H4 (cell line): ENCODE measurements around the gene NAPG. TPM values are rescaled to one million over a fixed set of nuclear protein-coding genes. Genes with fewer than 3 reads are reported as not detected.
"Not testable (repeated sequence)": the region's sequence is repeated elsewhere in the genome, so short reads cannot be mapped to it uniquely, and the experiment has no call there.

Experiments
- DNase-seq: peaks from one replicate; pipeline ENCODE4 v3.0.0-alpha.2; 2015; ENCODE audit warnings: low spot score
- total RNA-seq: library from RNA; depleted of rRNA; stranded (reverse); fragments of >200 nt; shearing (Covaris generic); gene quantifications from 2 replicates; pipeline ENCODE4 v1.2.3, GENCODE V29; 2014

NAPG gene
- total RNA-seq, 1 experiment from 2014 or later: 26.6 TPM

DNA sequence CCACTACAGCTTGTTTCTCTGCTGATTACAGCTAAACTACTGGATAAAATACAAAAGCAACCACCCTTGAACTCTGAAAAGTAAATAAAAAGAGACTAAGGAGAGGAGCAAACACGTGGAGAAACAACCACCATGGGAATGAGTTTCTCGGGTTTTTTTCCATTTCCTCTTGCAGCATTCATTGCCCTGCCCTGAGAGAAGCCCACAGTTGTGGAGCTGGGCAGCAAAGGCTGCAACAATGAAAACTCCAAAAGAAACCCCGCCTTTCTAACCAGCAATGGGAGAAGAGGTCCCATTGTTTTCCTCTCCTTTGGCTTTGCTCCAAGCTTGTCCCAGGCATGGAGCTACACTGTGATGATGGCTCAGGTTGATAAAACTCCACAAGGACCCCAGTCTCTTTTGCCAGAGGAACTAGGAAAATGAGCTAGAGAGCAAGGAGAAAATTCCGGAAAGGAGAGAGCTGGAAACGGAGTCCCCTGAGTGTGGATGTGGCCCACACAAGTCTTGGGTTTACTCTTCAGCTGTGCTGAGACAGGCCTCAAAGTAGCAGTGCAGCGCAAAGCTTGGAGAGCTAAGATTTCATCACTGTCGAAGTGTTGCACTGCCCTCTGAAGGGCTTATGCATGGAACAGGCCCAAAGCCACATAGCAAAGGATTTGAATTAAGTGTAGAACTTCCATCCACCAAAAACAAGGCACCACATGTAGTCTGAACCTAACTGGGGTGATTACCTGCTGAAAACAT lies 20.9 kb downstream of the NAPG start:
- DNase-seq: no peak

DNA sequence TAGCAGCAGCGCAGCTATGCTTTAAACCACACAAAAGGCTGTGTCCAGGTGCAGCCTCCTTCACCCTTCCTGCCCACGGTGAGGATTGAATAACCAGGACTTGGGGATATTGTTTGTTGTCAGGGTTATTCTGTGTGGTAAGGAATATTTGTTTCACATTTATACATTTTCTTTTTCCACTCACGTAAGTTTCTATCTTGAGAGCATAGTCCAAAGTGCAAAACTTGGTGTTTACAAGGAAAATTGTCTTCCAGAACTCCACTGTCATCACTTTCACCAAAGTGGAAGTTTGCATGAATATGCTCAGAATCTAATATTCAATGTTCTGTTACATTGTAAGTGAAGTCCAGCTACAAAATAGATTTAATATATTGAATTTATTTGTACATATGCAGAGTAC lies 26.4 kb downstream of the NAPG start:
- DNase-seq: no peak

DNA sequence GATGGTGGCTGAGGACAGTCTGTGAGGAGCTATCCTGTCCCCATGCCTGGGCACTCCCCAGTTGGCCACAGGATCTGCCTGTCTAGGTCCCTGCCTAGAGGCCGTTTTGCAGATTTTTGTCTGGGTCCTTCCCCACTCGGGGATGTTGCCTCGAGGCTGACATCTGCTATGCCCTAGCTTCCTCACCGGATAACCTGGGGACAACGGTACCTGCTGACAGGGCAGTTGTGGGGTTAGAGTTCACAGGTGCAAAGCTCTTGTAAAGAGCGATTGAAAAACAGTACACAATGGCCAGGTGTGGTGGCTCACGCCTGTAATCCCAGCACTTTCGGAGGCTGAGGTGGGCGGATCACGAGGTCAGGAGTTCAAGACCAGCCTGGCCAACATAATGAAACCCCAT lies 30.4 kb downstream of the NAPG start:
- not testable (repeated sequence) for DNase-seq

DNA sequence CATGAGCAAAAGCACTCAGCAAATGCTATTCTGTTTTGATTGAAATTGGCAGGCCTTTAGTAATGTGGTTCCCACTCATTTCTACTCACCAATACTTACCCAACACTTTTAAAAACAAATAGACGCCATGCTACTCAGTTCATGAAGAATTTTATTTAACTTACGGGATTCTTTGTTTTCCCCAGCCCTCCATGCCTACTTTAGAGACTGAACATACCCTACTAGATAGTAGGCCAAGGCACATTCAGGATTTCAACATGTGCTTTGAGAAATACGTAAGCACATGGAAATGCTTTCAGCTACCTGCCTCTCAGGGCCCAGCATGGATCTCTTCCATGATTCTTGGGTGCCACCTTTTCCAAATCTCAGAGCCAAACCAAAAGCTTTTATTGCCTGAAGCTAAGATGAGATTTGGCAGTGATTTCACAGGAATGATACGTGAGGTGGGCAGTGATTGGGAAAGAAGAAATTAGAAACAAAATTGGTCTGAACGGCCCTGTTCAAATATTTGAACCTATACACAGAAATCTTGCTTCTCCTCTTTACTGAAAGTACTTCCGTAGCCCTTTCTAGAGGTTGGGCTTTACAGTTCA lies 31.4 kb downstream of the NAPG start:
- no peak for DNase-seq

DNA sequence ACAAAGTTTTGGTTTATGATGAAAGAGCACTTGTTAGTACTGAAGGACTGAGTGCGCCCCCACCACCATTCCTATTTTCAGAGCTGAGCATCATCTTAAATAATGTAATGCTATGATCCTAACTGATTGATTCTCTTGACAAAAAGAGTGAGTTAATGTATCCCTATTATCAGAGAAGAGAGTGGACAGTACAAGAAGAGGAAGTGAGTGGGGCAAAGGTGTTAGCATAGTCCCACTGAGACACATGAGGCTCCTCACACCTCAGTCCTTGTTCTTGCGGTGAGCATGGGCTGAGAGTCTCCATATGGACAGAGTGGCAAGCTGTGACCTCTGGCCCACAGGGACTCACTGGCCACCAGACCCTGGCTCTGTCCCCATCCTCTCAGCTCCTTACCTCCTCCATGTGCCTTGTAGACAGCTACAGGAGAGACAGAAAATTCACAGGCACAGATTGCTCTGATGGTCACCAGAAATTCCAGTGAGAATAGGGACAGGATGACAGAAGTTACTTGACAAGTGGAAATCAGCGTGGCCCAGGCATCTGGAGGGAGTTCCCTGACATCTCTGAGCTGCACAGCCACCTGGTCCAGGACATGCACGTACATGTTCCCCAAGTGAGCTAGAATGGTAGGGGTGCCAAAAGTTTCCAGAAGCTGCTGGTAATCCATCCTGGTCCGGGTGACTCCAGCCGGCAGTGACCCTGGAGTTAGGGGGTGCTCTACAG lies 32.6 kb downstream of the NAPG start:
- no peak for DNase-seq

DNA sequence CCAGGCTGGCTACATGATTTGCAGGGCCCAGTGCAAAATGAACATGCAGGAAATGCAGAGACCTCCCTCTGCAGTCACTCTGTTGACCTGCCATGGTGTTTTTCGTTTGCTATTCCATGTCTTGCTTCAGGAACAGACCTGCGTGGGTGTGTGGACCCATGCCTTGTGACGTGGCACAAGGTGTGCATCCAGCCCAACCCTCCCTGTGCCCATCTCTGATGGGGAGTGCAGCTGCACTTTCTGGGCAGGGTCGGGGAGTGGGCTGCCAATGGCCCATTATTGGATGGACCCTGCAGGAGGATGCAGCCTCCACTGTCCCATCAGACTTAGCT lies 33.1 kb downstream of the NAPG start:
- no peak for DNase-seq

DNA sequence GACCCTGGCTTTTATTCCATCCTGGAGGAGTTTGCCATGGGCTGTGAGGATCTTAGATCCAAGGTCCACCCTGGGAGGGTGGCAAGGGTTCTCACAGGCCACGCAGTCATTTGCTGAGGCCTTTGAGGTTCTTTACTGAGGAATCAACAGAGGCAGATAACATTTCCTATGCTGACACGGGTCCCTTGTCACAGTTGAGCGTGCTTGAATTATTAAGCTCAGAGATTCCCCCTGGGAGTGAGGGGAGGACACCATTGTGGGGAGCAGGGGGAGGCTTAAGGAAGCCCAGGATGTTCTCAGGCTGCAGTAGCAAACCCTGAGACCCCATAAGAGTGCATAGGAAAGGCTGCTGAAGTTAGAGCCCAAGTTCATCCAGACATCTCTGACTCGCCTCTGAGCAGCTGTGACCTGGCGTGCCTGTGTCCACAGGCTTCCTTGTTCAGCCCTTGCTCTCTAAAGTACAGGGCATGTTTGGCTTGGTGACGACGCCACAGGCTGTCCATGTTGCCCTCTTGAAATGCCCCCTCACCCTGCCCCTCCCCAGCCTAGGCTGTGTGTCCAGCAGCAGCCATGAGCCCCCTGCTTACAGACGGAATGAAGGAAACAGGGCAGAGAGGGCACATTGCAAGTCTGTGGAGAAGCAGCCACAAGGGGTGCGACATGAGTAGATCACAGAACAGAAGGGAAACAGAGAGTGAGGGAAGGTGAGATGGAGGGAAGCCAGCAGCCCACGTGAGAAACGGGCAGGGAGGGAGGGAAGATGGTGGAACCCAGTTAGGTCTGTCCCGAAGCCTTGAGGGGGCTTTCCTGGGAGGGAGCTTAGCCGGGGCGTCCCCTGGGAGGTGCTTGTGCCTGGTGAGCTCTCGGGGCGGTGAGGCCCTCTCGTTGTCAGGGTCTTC lies 34.0 kb downstream of the NAPG start:
- DNase-seq: no peak

DNA sequence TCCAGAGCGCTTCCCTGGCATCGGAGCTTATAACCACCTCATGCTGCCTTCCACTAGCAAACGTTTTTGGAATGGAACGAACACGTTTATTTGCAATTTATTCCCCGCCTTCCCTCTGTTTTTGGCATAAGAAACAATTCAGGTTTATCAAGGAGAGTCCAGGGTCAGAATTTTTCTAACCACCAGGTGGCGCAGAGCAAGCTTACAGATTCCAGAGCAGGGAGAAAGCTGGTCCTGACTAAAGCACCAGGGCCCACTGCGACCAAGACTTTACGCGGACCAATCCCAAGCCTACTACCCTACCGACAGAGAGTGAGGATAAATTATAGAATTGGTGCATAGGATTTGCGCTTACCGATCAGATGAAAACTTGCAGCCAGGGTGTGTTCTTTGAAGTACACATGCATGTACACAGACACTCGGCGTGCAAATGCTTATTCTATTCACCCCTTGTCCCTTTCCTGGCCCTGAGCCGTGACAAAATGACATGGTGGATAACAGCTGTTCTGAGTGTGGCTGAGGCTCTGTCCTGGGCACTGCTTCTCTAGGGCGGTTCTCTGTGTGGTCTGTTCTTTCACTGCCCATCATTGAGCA lies 34.7 kb downstream of the NAPG start:
- peak; percentile 43 for DNase-seq

DNA sequence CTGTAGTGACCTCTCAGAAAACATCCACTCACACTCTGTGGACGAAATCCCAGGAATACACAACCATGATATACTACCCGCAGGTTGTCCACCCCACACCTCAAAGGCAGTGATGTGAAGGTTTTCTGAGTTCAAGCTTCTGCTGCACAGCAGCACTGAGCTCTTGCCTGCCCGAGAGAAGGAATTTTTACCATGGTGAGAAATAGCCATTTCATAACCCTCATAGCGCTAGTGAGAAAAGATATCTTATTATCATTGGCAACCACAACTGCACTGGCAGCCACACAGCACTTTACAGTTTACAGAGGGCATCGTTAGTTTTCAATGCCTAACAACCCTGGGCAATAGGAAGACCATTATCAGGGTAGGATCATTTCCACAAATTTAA lies 36.9 kb downstream of the NAPG start:
- no peak for DNase-seq

DNA sequence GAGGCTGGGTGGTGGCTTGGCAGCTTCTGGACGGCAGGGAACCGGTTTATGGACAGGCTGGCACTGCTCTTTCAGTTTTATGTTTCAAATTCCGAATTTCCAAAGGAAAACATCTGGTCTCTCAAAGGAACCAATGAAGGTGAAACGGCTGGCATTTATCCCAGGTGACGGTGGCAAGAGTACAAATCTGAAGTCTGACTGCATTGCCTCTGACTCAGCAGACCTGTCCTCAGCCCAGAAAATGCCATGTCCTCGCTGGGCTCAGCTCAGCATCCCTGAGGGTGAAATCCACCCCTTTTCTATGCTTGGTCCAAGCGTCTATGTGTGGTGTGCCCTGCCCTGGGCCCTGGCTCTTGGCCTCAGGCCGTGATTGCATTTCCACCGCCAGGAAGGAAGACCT lies 38.1 kb downstream of the NAPG start:
- no peak for DNase-seq

DNA sequence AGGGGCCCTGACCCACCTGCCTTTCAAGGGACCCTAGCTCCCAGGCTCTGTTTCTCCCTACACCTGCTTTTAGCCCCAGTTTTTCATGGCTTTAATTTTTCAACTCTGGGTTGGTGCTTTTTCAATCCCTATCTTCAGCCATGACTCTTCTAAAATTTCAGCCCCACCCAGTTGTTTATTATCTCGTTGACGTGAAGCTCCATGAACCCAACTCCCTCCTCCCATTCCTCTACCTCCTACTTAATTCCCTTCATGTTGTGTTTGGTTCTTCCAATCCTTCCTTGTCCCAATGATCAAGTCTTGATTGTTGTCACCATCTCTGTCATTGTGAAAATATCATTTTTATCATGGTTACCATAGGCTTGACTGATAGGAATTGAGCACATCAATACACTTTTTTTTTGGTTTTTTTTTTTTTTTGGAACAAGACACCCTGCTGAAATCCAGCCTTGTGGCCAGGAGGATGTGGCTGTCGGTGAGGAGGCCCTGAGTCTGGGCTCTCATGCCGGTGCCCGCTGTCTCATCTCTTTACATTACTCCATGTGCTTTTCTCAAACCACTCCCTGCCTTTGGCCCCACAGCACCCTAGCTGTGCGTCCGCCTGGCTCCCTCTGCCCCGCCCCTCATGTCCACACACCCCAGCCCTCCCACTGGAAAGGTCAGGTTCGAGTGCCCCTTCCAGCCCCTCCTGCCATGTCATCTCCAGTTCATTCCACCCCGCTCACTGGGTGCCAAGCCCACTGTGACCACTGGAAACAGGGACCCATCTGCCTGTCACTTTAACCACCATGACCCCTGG lies 39.3 kb downstream of the NAPG start:
- no peak for DNase-seq

DNA sequence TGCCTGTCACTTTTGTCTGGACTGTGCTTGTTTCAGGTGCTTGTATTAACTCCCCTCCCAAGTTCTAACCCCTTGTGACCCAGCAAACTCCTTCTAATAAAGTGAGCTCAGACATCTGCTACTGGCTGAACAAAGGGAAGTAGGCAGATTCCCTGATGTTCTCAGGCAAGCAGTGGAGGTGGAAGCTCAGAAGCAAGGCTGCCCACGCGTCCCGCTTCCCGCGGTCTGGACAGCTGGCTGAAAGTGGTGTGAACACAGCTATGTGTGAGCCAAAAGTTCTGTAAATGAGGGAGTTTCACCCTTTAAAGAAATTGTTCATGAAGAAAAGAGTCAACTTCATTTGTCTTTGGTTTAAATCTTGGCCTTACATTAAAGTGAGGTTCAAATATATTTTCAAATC lies 40.0 kb downstream of the NAPG start:
- no peak for DNase-seq

DNA sequence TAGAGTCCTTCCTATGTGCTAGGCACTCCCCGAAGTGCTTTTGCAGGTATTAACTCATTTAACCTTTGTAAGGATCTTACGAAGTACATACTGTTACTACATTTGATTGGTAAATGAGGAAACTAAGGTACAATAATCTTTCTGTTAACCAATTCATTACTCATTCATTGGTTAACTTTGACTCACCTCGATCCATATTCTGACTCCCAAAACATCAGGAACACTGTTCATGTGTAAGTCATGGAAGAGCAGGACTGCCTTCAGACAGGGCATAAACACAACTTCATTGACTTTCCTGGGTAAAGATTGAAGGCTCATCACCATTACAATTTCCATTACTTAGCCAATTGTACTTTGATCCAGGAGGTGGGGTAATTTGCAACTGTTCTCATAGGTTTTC lies 40.6 kb downstream of the NAPG start:
- no peak for DNase-seq

DNA sequence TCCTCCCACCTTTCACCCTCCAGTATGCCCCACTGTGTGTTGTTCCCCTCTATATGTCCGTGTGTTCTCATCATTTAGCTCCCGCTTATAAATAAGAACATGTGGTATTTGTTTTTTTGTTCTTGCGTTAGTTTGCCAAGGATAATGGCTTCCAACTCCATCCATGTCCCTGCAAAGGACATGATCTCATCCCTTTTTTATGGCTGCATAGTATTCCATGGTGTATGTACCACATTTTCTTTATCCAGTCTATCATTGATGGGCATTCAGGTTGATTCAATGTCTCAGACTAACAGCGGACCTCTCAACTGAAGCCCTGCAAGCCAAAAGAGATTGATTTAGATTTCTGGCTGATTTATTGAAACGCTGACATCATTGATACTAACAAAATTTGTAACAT lies 44.1 kb downstream of the NAPG start:
- DNase-seq: not testable (repeated sequence)

DNA sequence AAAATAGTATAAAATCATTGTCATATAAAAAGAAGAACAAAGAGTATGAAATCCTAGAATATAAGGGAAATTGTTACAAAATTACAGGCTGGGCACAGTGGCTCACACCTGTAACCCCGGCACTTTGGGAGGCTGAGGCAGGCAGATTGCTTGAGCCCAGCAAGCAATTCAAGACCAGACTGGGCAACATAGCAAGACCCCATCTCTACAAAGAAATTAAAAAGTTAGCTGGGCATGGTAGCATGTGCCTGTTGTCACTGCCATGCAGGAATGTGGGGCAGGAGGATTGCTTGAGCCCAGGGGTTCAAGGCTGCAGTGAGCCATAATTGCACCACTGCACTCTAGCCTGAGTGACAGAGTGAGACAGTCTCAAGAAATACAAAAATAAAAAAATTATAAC lies 44.8 kb downstream of the NAPG start:
- DNase-seq: no peak

DNA sequence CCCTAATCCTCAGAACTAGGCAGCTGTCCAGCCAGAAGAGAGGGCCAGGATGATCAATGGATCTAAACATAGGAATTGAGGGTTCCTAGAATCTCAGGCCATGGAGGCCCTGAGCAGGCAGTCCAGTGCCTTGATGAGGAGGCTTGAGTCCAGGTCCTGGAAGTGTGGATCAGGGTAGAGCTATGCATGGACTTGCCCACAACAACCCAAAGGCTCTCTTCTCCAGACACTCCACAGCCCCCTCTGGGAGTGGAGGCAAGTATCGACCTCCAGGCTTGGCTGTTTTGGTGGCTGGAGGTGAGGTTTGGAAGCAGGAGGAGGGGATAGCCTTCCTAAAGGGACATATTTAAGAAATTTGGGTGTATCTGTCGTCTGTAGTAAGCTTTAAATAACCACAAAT lies 45.7 kb downstream of the NAPG start:
- DNase-seq: no peak

DNA sequence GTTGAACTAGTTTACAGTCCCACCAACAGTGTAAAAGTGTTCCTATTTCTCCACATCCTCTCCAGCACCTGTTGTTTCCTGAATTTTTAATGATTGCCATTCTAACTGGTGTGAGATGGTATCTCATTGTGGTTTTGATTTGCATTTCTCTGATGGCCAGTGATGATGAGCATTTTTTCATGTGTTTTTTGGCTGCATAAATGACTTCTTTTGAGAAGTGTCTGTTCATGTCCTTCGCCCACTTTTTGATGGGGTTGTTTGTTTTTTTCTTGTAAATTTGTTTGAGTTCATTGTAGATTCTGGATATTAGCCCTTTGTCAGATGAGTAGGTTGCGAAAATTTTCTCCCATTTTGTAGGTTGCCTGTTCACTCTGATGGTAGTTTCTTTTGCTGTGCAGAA lies 47.4 kb downstream of the NAPG start:
- not testable (repeated sequence) for DNase-seq

DNA sequence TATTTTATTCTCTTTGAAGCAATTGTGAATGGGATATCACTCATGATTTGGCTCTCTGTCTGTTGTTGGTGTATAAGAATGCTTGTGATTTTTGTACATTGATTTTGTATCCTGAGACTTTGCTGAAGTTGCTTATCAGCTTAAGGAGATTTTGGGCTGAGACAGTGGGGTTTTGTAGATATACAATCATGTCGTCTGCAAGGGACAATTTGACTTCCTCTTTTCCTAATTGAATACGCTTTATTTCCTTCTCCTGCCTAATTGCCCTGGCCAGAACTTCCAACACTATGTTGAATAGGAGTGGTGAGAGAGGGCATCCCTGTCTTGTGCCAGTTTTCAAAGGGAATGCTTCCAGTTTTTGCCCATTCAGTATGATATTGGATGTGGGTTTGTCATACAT lies 48.6 kb downstream of the NAPG start:
- DNase-seq: not testable (repeated sequence)

DNA sequence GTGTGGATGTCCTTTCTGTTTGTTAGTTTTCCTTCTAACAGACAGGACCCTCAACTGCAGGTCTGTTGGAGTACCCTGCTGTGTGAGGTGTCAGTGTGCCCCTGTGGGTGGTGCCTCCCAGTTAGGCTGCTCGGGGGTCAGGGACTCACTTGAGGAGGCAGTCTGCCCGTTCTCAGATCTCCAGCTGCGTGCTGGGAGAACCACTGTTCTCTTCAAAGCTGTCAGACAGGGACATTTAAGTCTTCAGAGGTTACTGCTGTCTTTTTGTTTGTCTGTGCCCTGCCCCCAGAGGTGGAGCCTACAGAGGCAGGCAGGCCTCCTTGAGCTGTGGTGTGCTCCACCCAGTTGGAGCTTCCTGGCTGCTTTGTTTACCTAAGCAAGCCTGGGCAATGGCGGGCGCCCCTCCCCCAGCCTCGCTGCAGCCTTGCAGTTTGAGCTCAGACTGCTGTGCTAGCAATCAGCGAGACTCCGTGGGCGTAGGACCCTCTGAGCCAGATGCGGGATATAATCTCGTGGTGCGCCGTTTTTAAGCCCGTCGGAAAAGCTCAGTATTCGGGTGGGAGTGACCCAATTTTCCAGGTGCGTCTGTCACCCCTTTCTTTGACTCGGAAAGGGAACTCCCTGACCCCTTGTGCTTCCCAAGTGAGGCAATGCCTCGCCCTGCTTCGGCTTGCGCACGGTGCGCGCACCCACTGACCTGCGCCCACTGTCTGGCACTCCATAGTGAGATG lies 52.2 kb downstream of the NAPG start:
- DNase-seq: not testable (repeated sequence)

DNA sequence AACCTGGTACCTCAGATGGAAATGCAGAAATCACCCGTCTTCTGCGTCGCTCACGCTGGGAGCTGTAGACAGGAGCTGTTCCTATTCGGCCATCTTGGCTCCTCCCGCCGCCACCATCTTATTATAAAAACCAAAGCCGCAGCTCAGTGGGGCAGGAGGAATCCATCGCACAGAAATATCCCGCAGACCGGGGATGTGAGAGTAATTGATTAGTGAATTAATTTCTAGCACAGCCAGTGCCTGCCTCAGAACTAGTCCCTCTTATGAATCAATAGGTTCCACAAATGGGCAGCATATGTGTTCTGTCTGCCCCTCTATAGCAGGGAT lies 52.7 kb downstream of the NAPG start:
- not testable (repeated sequence) for DNase-seq
